LNCaP clone FGC (cell line): ENCODE measurements around the gene CACNB4.
"Not testable (repeated sequence)": the region's sequence is repeated elsewhere in the genome, so short reads cannot be mapped to it uniquely, and the experiment has no call there.

Experiments used
- DNase-seq: peaks from one replicate; pipeline ENCODE4 v3.0.0-alpha.2; 2011; ENCODE audit warnings: low read depth
- H3K4me3 ChIP-seq: 2 replicates; pipeline ENCODE4 v1.5.1; 2011; ENCODE audit warnings: mild to moderate bottlenecking, low read depth, low read length, control low read depth
- TF ChIP-seq, protein P1 (sequence below): IDR thresholded peaks from 2 replicates; pipeline ENCODE4 v1.5.1; 2012; ENCODE audit warnings: mild to moderate bottlenecking; ENCODE audit not compliant: control insufficient read depth, insufficient read depth; ENCODE audit errors: extremely low read depth

Gene CACNB4

DNA sequence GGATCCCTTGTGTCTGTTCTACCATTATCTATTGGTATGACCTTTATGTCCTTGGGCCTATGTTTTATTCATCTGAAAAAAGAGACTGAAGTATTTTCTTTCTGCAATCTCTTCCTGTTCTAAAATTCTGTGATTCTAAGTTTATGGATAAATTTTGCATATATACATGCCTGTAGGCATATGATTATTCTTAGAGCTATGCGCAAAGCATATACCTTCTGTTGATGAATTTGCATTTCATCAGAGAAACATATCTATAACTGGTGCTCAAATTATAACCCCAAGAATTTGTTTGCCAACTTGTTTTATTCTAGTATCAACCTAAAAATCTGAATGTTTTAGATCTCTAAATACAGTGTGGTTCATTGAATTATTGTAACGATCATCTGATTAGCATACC, 6.7 kb downstream of the CACNB4 start:
- H3K4me3 ChIP-seq = no peak overlapping the region
- TF ChIP-seq, protein P1, sequence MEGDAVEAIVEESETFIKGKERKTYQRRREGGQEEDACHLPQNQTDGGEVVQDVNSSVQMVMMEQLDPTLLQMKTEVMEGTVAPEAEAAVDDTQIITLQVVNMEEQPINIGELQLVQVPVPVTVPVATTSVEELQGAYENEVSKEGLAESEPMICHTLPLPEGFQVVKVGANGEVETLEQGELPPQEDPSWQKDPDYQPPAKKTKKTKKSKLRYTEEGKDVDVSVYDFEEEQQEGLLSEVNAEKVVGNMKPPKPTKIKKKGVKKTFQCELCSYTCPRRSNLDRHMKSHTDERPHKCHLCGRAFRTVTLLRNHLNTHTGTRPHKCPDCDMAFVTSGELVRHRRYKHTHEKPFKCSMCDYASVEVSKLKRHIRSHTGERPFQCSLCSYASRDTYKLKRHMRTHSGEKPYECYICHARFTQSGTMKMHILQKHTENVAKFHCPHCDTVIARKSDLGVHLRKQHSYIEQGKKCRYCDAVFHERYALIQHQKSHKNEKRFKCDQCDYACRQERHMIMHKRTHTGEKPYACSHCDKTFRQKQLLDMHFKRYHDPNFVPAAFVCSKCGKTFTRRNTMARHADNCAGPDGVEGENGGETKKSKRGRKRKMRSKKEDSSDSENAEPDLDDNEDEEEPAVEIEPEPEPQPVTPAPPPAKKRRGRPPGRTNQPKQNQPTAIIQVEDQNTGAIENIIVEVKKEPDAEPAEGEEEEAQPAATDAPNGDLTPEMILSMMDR = no peak

DNA sequence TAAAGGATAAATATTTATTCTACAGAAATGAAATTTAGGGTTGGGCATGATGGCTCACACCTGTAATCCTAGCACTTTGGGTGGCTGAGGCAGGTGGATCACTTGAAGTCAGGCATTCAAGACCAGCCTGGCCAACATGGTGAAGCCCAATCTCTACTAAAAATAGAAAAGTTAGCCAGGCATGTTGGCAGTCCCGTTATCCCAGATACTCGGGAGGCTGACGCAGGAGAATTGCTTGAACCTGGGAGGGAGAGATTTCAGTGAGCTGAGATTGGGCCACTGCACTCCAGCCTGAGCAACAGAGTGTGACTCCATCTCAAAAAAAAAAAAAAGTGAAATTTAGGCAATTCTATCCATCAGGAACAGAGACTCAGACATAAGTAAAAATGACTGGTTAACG, 8.1 kb downstream of the CACNB4 start:
- not testable (repeated sequence) for H3K4me3 ChIP-seq, DNase-seq

More for the DNA sequence above, 6.7 kb downstream of the CACNB4 start:
- no peak for DNase-seq

DNA sequence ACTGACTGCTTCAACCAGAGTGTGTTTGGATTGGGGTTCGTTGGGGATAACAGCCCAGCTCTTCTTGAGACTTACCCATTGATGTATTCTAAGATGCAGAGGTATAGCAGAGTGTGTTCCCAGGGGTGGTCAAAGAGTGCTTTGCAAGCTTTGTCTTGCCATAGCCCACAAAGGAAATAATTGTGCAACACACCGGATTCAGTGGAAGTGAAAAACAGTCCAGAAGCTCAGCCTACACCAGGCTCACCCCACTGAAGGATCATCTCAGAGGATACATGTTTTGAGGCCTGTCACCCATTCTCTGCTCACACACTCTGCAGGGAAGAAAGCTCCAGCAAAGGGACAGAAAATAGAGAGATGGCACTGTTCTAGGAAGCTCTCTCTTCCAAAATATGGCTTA, 9.6 kb downstream of the CACNB4 start:
- DNase-seq = no peak

DNA sequence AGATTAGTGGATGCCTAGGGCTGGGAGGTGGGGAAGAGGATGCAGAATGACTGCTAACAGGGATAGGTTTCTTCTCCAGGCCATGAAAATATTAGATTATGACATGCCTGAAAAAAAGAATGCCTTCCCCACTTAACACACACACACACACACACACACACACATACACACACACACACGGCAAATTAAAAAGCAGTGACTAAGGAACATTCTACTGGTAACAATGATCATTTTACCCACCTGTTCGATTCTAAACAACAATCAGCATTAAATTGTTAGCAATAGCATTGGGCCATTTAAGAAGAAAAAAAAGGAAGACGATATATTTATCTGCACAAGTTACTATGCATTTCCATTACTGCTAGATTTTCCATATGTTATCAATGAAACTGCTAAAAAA, 10.8 kb downstream of the CACNB4 start:
- H3K4me3 ChIP-seq = no peak overlapping the region
- TF ChIP-seq, protein P1 = no peak
- no peak for DNase-seq

More for the DNA sequence above, 9.6 kb downstream of the CACNB4 start:
- H3K4me3 ChIP-seq = no peak overlapping the region
- TF ChIP-seq, protein P1 = no peak

DNA sequence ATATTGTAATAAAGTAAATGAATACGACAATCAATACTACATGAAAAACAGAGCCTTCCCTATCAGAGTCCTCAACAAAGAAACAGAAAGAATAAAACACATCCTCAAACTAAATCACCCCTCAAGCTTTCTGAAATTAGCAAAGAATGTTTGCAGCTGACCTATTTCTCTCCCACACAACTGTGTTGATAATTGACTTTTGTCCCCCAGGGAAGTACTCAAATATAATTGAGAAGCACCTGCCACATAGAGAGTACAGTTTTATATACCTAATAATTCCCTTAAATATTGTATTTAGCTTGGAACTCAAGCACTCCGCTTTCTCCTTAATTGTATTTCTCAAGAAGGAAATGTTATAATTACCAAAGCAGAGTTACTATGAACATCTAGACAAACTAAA, 12.6 kb downstream of the CACNB4 start:
- no peak for DNase-seq
- TF ChIP-seq, protein P1 = no peak
- H3K4me3 ChIP-seq = no peak overlapping the region

DNA sequence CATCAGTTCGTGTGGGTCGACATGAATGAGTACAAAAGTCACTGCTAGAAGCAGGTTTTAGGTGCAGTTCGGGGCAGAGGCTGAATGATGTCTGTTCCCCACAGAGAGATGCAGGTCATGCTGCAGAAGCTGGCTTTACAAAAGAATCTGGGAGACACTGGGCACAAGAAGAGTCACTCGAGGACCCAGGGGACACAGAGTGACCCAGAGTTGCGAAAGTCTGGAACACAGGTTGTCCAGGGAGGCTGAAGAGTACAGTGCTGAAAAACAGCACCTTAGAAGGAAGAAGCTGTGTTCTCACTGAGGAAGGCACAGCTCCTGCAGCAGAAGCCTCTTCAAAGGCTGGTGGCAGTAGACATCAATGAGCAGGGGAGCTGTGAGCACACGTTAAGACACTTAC, 14.8 kb downstream of the CACNB4 start:
- TF ChIP-seq, protein P1 = no peak
- H3K4me3 ChIP-seq = no peak overlapping the region
- DNase-seq = no peak

DNA sequence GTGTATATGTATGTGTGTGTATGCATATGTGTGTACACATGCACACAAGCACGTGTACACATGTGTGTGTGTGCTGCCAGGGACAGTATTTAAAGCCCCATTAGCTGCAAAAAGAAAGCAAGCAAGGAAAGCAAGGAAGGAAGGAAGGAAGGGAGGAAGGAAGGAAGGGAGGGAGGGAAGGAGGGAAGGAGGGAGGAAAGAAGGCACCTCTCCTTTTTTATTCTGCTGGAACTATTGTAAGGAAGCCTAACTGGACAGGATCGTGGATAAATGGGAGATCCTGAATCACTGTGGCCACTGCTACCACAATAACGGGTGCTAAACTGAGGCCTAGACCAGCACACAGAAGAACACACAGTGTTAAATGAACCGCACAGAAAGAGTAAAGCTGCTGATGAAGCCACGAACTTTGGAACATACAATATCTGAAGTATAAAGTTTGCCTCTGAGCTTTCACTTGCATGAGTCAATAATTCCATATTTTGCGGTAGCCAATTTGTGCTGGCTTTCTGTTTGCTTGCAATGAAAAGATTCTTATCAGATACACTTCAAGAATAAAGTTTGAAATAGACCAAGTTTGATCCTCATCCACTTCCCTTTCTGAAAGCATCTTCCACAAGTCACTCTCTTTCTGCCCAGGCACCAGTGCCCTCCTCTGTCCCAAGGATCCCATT, 15.5 kb downstream of the CACNB4 start:
- no peak overlapping the region for H3K4me3 ChIP-seq
- TF ChIP-seq, protein P1 = no peak
- no peak for DNase-seq
